ENCODE results near the gene C2orf72.

- TF ChIP-seq EZH2 (IDR thresholded peaks at IDR 0.05; ENCODE audit: borderline replicate concordance, insufficient read depth, low read depth, low read length, poor library complexity, severe bottlenecking) (no peak), CTCF (IDR thresholded peaks at IDR 0.05) (no peak)
These were observed 12.1 kb downstream of the C2orf72 start for GRCh38 chr2:231049286-231050017.

Data from B cell (primary cell).